Neural cell (in vitro differentiated cells): ENCODE measurements around the gene MCM3AP.

Experiments used
- EP300 ChIP-seq: fragments of 450-650 bp; conservative IDR thresholded peaks from 2 replicates; pipeline ENCODE4 v1.6.1; 2014; ENCODE audit warnings: antibody characterized with exemption, mild to moderate bottlenecking, moderate library complexity; ENCODE audit not compliant: poor library complexity, severe bottlenecking
- EZH2 ChIP-seq: fragments of 200-600, 300-800 bp; shearing (Covaris generic), sonication (generic); IDR thresholded peaks from 2 replicates; pipeline ENCODE4 v1.6.1; 2014; ENCODE audit warnings: antibody characterized with exemption, low read length, borderline replicate concordance, mild to moderate bottlenecking; ENCODE audit not compliant: insufficient read depth, poor library complexity, severe bottlenecking
- MXI1 ChIP-seq: fragments of 450-650 bp; conservative IDR thresholded peaks from 2 replicates; pipeline ENCODE4 v1.6.1; 2014; ENCODE audit warnings: antibody characterized with exemption, mild to moderate bottlenecking; ENCODE audit not compliant: poor library complexity, severe bottlenecking
- POLR2AphosphoS5 ChIP-seq: IDR thresholded peaks from 2 replicates; pipeline ENCODE4 v1.6.1; 2012
- RAD21 ChIP-seq: fragments of 450-650 bp; conservative IDR thresholded peaks from 2 replicates; pipeline ENCODE4 v1.6.1; 2014; ENCODE audit warnings: antibody characterized with exemption, mild to moderate bottlenecking, moderate library complexity
- SMC3 ChIP-seq: fragments of 450-650 bp; conservative IDR thresholded peaks from 2 replicates; pipeline ENCODE4 v1.6.1; 2014; ENCODE audit warnings: antibody characterized with exemption, mild to moderate bottlenecking, moderate library complexity; ENCODE audit not compliant: poor library complexity
- TAF1 ChIP-seq: IDR thresholded peaks from 2 replicates; pipeline ENCODE4 v1.6.1; 2012; ENCODE audit warnings: low read depth
- TF ChIP-seq, protein P1 (sequence below): fragments of 450-650 bp; IDR thresholded peaks from 2 replicates; pipeline ENCODE4 v1.5.1; 2014; ENCODE audit warnings: antibody characterized with exemption, mild to moderate bottlenecking, moderate library complexity; ENCODE audit not compliant: poor library complexity, severe bottlenecking
- TF ChIP-seq, protein P2 (sequence below): IDR thresholded peaks from 2 replicates; pipeline ENCODE4 v1.6.1; 2012; ENCODE audit warnings: borderline replicate concordance

DNA sequence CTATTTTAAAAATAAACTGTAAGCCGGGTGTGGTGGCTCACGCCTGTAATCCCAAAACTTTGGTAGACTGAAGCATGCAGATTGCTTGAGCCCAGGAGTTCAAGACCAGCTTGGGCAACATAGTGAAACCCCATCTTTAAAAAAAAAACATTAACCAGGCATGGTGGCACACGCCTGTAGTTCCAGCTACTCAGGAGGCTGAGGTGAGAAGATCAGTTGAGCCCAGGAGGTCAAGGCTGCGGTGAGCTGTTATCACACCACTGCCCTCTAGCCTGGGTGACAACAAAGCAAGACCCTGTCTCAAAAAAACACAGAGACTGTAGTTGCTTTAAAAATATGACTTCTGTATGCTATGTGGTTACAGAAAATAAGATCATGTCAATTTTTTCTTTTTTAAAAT lies 32.6 kb downstream of the MCM3AP start:
- TF ChIP-seq, protein P1, sequence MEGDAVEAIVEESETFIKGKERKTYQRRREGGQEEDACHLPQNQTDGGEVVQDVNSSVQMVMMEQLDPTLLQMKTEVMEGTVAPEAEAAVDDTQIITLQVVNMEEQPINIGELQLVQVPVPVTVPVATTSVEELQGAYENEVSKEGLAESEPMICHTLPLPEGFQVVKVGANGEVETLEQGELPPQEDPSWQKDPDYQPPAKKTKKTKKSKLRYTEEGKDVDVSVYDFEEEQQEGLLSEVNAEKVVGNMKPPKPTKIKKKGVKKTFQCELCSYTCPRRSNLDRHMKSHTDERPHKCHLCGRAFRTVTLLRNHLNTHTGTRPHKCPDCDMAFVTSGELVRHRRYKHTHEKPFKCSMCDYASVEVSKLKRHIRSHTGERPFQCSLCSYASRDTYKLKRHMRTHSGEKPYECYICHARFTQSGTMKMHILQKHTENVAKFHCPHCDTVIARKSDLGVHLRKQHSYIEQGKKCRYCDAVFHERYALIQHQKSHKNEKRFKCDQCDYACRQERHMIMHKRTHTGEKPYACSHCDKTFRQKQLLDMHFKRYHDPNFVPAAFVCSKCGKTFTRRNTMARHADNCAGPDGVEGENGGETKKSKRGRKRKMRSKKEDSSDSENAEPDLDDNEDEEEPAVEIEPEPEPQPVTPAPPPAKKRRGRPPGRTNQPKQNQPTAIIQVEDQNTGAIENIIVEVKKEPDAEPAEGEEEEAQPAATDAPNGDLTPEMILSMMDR: no peak
- TF ChIP-seq EZH2 (no peak), RAD21 (no peak), EP300 (no peak), POLR2AphosphoS5 (no peak), MXI1 (no peak), TAF1 (no peak), SMC3 (no peak)
- TF ChIP-seq, protein P2, sequence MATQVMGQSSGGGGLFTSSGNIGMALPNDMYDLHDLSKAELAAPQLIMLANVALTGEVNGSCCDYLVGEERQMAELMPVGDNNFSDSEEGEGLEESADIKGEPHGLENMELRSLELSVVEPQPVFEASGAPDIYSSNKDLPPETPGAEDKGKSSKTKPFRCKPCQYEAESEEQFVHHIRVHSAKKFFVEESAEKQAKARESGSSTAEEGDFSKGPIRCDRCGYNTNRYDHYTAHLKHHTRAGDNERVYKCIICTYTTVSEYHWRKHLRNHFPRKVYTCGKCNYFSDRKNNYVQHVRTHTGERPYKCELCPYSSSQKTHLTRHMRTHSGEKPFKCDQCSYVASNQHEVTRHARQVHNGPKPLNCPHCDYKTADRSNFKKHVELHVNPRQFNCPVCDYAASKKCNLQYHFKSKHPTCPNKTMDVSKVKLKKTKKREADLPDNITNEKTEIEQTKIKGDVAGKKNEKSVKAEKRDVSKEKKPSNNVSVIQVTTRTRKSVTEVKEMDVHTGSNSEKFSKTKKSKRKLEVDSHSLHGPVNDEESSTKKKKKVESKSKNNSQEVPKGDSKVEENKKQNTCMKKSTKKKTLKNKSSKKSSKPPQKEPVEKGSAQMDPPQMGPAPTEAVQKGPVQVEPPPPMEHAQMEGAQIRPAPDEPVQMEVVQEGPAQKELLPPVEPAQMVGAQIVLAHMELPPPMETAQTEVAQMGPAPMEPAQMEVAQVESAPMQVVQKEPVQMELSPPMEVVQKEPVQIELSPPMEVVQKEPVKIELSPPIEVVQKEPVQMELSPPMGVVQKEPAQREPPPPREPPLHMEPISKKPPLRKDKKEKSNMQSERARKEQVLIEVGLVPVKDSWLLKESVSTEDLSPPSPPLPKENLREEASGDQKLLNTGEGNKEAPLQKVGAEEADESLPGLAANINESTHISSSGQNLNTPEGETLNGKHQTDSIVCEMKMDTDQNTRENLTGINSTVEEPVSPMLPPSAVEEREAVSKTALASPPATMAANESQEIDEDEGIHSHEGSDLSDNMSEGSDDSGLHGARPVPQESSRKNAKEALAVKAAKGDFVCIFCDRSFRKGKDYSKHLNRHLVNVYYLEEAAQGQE: no peak
